Measurements from ENCODE around the gene GRIFIN. TPM values are rescaled to one million over a fixed set of nuclear protein-coding genes. Genes with fewer than 3 reads are reported as not detected.

GRIFIN gene
- total RNA-seq, 2 experiments from 2014 or later: not detected

- POLR2A ChIA-PET: interaction anchor here (0.8 kb wide), 1 partner anchor 10 kb away, joined by 3 read pairs; no protein-coding TSS in a partner anchor
- ATAC-seq: no peak
- H3K27ac Mint-ChIP-seq: no peak overlapping the region
- H3K4me3 Mint-ChIP-seq: no peak overlapping the region
- H3K27me3 Mint-ChIP-seq (ENCODE audit: low read depth): peaks cover 2% of the 10 kb centered on the region
- DNase-seq: no peak
- peaks cover 11% of the 10 kb centered on the region for H3K4me1 Mint-ChIP-seq (ENCODE audit: low read depth)
- no peaks in the 10 kb centered on the region for H3K9me3 Mint-ChIP-seq (ENCODE audit: insufficient read depth)
- CTCF ChIA-PET: no interaction called here
- H3K36me3 Mint-ChIP-seq (ENCODE audit: low read depth): no peaks in the 10 kb centered on the region
Measured at GRCh38 chr7:2503056-2503941, 27.1 kb upstream of the GRIFIN start.

- ChIA-PET POLR2A (interaction anchor here (2.3 kb wide), 1 partner anchor 8 kb away, joined by 7 read pairs; no protein-coding TSS in a partner anchor), CTCF (no interaction called here)
- no peak for ATAC-seq
Measured at GRCh38 chr7:2502647-2502966, 26.4 kb upstream of the GRIFIN start.

GRCh38 chr7:2501947-2502646 is 25.9 kb upstream of the GRIFIN start:
- Mint-ChIP-seq H3K4me3 (no peak overlapping the region), H3K4me1 (ENCODE audit: low read depth) (no peaks in the 10 kb centered on the region), H3K27ac (no peak overlapping the region), H3K27me3 (ENCODE audit: low read depth) (peaks cover 2% of the 10 kb centered on the region), H3K36me3 (ENCODE audit: low read depth) (no peaks in the 10 kb centered on the region), H3K9me3 (ENCODE audit: insufficient read depth) (no peaks in the 10 kb centered on the region)
- ChIA-PET POLR2A (interaction anchor here (2.3 kb wide), 1 partner anchor 9 kb away, joined by 7 read pairs; no protein-coding TSS in a partner anchor), CTCF (interaction anchor here (2.0 kb wide), 1 partner anchor 33 kb away, joined by 7 read pairs; no protein-coding TSS in a partner anchor)
- ATAC-seq (no peak), DNase-seq (no peak)

More at GRCh38 chr7:2502647-2502966, 26.4 kb upstream of the GRIFIN start:
- Mint-ChIP-seq H3K36me3 (ENCODE audit: low read depth) (no peaks in the 10 kb centered on the region), H3K27me3 (ENCODE audit: low read depth) (peaks cover 2% of the 10 kb centered on the region), H3K4me3 (no peak overlapping the region), H3K4me1 (ENCODE audit: low read depth) (peaks cover 5% of the 10 kb centered on the region), H3K27ac (no peak overlapping the region), H3K9me3 (ENCODE audit: insufficient read depth) (no peaks in the 10 kb centered on the region)
- no peak for DNase-seq

- Mint-ChIP-seq H3K27ac (no peak overlapping the region), H3K4me1 (ENCODE audit: low read depth) (no peaks in the 10 kb centered on the region), H3K36me3 (ENCODE audit: low read depth) (no peaks in the 10 kb centered on the region), H3K4me3 (no peak overlapping the region), H3K9me3 (ENCODE audit: insufficient read depth) (no peaks in the 10 kb centered on the region), H3K27me3 (ENCODE audit: low read depth) (peaks cover 2% of the 10 kb centered on the region)
- ATAC-seq (no peak), DNase-seq (no peak)
- ChIA-PET POLR2A (interaction anchor here (0.8 to 2.3 kb wide), 2 partner anchors 10 to 31 kb away, joined by 3 to 7 read pairs; no protein-coding TSS in a partner anchor), CTCF (interaction anchor here (2.0 kb wide), 1 partner anchor 32 kb away, joined by 7 read pairs; no protein-coding TSS in a partner anchor)
Measured at GRCh38 chr7:2500701-2501100, 24.5 kb upstream of the GRIFIN start.

GRCh38 chr7:2499719-2500430 is 23.7 kb upstream of the GRIFIN start:
- ATAC-seq: no peak
- Mint-ChIP-seq H3K4me1 (ENCODE audit: low read depth) (no peaks in the 10 kb centered on the region), H3K4me3 (no peak overlapping the region), H3K27me3 (ENCODE audit: low read depth) (peaks cover 2% of the 10 kb centered on the region), H3K36me3 (ENCODE audit: low read depth) (no peaks in the 10 kb centered on the region), H3K27ac (no peak overlapping the region), H3K9me3 (ENCODE audit: insufficient read depth) (no peaks in the 10 kb centered on the region)
- POLR2A ChIA-PET: interaction anchor here (0.8 to 1.2 kb wide), 2 partner anchors 8 to 30 kb away, joined by 3 to 5 read pairs; no protein-coding TSS in a partner anchor
- DNase-seq: no peak
- CTCF ChIA-PET: interaction anchor here (0.9 to 2.0 kb wide), 2 partner anchors 11 to 31 kb away, joined by 3 to 7 read pairs; no protein-coding TSS in a partner anchor

- H3K4me1 Mint-ChIP-seq (ENCODE audit: low read depth): no peaks in the 10 kb centered on the region
- no peaks in the 10 kb centered on the region for H3K36me3 Mint-ChIP-seq (ENCODE audit: low read depth)
- no peak overlapping the region for H3K4me3 Mint-ChIP-seq
- POLR2A ChIA-PET: interaction anchor here (0.9 to 1.2 kb wide), 2 partner anchors 8 to 12 kb away, joined by 3 to 5 read pairs; no protein-coding TSS in a partner anchor
- CTCF ChIA-PET: interaction anchor here (0.9 to 1.5 kb wide), 3 partner anchors 11 to 211 kb away, joined by 3 to 6 read pairs (median 4); no protein-coding TSS in a partner anchor
- DNase-seq (no peak), ATAC-seq (no peak)
- H3K27ac Mint-ChIP-seq: no peak overlapping the region
- H3K9me3 Mint-ChIP-seq (ENCODE audit: insufficient read depth): no peaks in the 10 kb centered on the region
- H3K27me3 Mint-ChIP-seq (ENCODE audit: low read depth): peaks cover 2% of the 10 kb centered on the region
Measured at GRCh38 chr7:2499181-2499580, 23.0 kb upstream of the GRIFIN start.

- H3K27ac Mint-ChIP-seq: no peak overlapping the region
- no peak for DNase-seq
- CTCF ChIA-PET: interaction anchor here (0.9 to 1.5 kb wide), 4 partner anchors 30 to 211 kb away, joined by 3 to 6 read pairs (median 5); partner anchors contain the start of gene IQCE
- no peaks in the 10 kb centered on the region for H3K4me1 Mint-ChIP-seq (ENCODE audit: low read depth)
- POLR2A ChIA-PET: interaction anchor here (0.9 to 1.2 kb wide), 2 partner anchors 9 to 13 kb away, joined by 3 to 5 read pairs; no protein-coding TSS in a partner anchor
- no peak overlapping the region for H3K4me3 Mint-ChIP-seq
- H3K9me3 Mint-ChIP-seq (ENCODE audit: insufficient read depth): no peaks in the 10 kb centered on the region
- no peaks in the 10 kb centered on the region for H3K36me3 Mint-ChIP-seq (ENCODE audit: low read depth)
- H3K27me3 Mint-ChIP-seq (ENCODE audit: low read depth): peaks cover 2% of the 10 kb centered on the region
- no peak for ATAC-seq
Measured at GRCh38 chr7:2498708-2499107, 22.5 kb upstream of the GRIFIN start.

GRCh38 chr7:2497500-2498336 is 21.5 kb upstream of the GRIFIN start:
- H3K27ac Mint-ChIP-seq: no peak overlapping the region
- ATAC-seq (no peak), DNase-seq (no peak)
- CTCF ChIA-PET: interaction anchor here (0.9 to 1.5 kb wide), 4 partner anchors 29 to 212 kb away, joined by 3 to 6 read pairs (median 5); partner anchors contain the start of gene IQCE
- POLR2A ChIA-PET: no interaction called here
- peaks cover 3% of the 10 kb centered on the region for H3K27me3 Mint-ChIP-seq (ENCODE audit: low read depth)
- H3K36me3 Mint-ChIP-seq (ENCODE audit: low read depth): no peaks in the 10 kb centered on the region
- no peaks in the 10 kb centered on the region for H3K4me1 Mint-ChIP-seq (ENCODE audit: low read depth)
- H3K9me3 Mint-ChIP-seq (ENCODE audit: insufficient read depth): no peaks in the 10 kb centered on the region
- no peak overlapping the region for H3K4me3 Mint-ChIP-seq

- Mint-ChIP-seq H3K9me3 (ENCODE audit: insufficient read depth) (no peaks in the 10 kb centered on the region), H3K27ac (no peak overlapping the region), H3K4me3 (no peak overlapping the region), H3K36me3 (ENCODE audit: low read depth) (no peaks in the 10 kb centered on the region), H3K27me3 (ENCODE audit: low read depth) (peaks cover 6% of the 10 kb centered on the region), H3K4me1 (ENCODE audit: low read depth) (no peaks in the 10 kb centered on the region)
- DNase-seq (no peak), ATAC-seq (no peak)
- ChIA-PET CTCF (no interaction called here), POLR2A (no interaction called here)
Measured at GRCh38 chr7:2497065-2497464, 20.9 kb upstream of the GRIFIN start.

- no peak overlapping the region for H3K27ac Mint-ChIP-seq
- H3K9me3 Mint-ChIP-seq (ENCODE audit: insufficient read depth): no peaks in the 10 kb centered on the region
- H3K4me1 Mint-ChIP-seq (ENCODE audit: low read depth): no peaks in the 10 kb centered on the region
- H3K36me3 Mint-ChIP-seq (ENCODE audit: low read depth): no peaks in the 10 kb centered on the region
- H3K27me3 Mint-ChIP-seq (ENCODE audit: low read depth): peaks cover 12% of the 10 kb centered on the region
- no peak overlapping the region for H3K4me3 Mint-ChIP-seq
- DNase-seq (no peak), ATAC-seq (no peak)
- ChIA-PET POLR2A (no interaction called here), CTCF (no interaction called here)
Measured at GRCh38 chr7:2496375-2496774, 20.2 kb upstream of the GRIFIN start.
